GM13977 (cell line): ENCODE measurements around the gene ACTN4.
"Not testable (repeated sequence)": the region's sequence is repeated elsewhere in the genome, so short reads cannot be mapped to it uniquely, and the experiment has no call there.

Experiments
- DNase-seq: peaks from one replicate; pipeline ENCODE4 v3.0.0; 2012; ENCODE audit warnings: low spot score
- CTCF ChIP-seq: IDR thresholded peaks from 2 replicates; pipeline ENCODE4 v1.5.1; 2012; ENCODE audit warnings: mild to moderate bottlenecking, control low read depth; ENCODE audit not compliant: insufficient read depth; ENCODE audit errors: extremely low read depth, missing control alignments
- in situ Hi-C: fragments of 300-500 bp; cut with MboI; formaldehyde crosslinking; loops from one replicate; pipeline ENCODE4 v1.12.0; 2022; ENCODE audit warnings: low sequenced_read_pairs, low pct_unique_long_range_greater_than_20kb, mixed read lengths, inconsistent platforms; ENCODE audit not compliant: unreplicated experiment

The ACTN4 gene

GRCh38 chr19:38647368-38647965, at the start of gene ACTN4:
Gene ACTN4 (plus strand): TSS chr19:38647649. CDS start chr19:38647746, 97 bp downstream.
- TF ChIP-seq CTCF: no peak
- peak; percentile 99 for DNase-seq
- in situ Hi-C loops: no loop called here

- in situ Hi-C loops: no loop called here
- no peak for DNase-seq
- no peak for TF ChIP-seq CTCF
These were observed 47.7 kb upstream of the ACTN4 start for GRCh38 chr19:38599722-38600121.

GRCh38 chr19:38602856-38603255, 44.6 kb upstream of the ACTN4 start:
- in situ Hi-C loops: not testable (repeated sequence)

GRCh38 chr19:38606131-38606530, 41.3 kb upstream of the ACTN4 start:
- DNase-seq: no peak
- TF ChIP-seq CTCF: no peak
- in situ Hi-C loops: no loop called here

More at GRCh38 chr19:38602856-38603255, 44.6 kb upstream of the ACTN4 start:
- DNase-seq: not testable (repeated sequence)

GRCh38 chr19:38614289-38614688, 33.2 kb upstream of the ACTN4 start:
- DNase-seq: no peak
- in situ Hi-C loops: no loop called here
- no peak for TF ChIP-seq CTCF

GRCh38 chr19:38615007-38615581, 32.4 kb upstream of the ACTN4 start:
- in situ Hi-C loops: no loop called here
- DNase-seq: no peak
- TF ChIP-seq CTCF: no peak

- no peak for DNase-seq
- in situ Hi-C loops: no loop called here
- no peak for TF ChIP-seq CTCF
These were observed 31.2 kb upstream of the ACTN4 start for GRCh38 chr19:38616265-38616664.
